Neural crest cell (in vitro differentiated cells): ENCODE results near the gene EWSR1. TPM values are rescaled to one million over a fixed set of nuclear protein-coding genes. Genes with fewer than 3 reads are reported as not detected.
A peak's percentile ranks its signal among the peaks of the same experiment; 100 is the strongest.

ENCODE experiments used
- DNase-seq: peaks from one replicate; pipeline ENCODE4 v3.0.0; 2021; ENCODE audit warnings: low read depth, mixed read lengths, low spot score
- H3K27ac Mint-ChIP-seq: one replicate; pipeline ENCODE4 v1.8.0; 2021; ENCODE audit warnings: mild to moderate bottlenecking, mixed read lengths; ENCODE audit not compliant: unreplicated experiment
- H3K27me3 Mint-ChIP-seq: 2 replicates; pipeline ENCODE4 v1.8.0; 2021; ENCODE audit warnings: low read depth, mild to moderate bottlenecking, mixed read lengths
- H3K36me3 Mint-ChIP-seq: 2 replicates; pipeline ENCODE4 v1.8.0; 2021; ENCODE audit warnings: low read depth, mild to moderate bottlenecking, mixed read lengths
- H3K4me1 Mint-ChIP-seq: 2 replicates; pipeline ENCODE4 v1.8.0; 2021; ENCODE audit warnings: mixed read lengths
- H3K4me3 Mint-ChIP-seq: one replicate; pipeline ENCODE4 v1.8.0; 2021; ENCODE audit warnings: mild to moderate bottlenecking, mixed read lengths
- H3K9me3 Mint-ChIP-seq: 2 replicates; pipeline ENCODE4 v1.8.0; 2021; ENCODE audit warnings: mixed read lengths
- total RNA-seq: library from RNA; stranded (reverse); gene quantifications from 2 replicates; pipeline ENCODE4 v1.2.1, GENCODE V29; 2021
- TF ChIP-seq, protein P1 (sequence below): fragments of 200-600 bp; sonication (generic); conservative IDR thresholded peaks from 2 replicates; pipeline ENCODE4 v1.5.0; 2021; ENCODE audit warnings: antibody characterized with exemption, mild to moderate bottlenecking

The EWSR1 gene
- total RNA-seq, 1 donor from 2014 or later = 483 TPM

DNA sequence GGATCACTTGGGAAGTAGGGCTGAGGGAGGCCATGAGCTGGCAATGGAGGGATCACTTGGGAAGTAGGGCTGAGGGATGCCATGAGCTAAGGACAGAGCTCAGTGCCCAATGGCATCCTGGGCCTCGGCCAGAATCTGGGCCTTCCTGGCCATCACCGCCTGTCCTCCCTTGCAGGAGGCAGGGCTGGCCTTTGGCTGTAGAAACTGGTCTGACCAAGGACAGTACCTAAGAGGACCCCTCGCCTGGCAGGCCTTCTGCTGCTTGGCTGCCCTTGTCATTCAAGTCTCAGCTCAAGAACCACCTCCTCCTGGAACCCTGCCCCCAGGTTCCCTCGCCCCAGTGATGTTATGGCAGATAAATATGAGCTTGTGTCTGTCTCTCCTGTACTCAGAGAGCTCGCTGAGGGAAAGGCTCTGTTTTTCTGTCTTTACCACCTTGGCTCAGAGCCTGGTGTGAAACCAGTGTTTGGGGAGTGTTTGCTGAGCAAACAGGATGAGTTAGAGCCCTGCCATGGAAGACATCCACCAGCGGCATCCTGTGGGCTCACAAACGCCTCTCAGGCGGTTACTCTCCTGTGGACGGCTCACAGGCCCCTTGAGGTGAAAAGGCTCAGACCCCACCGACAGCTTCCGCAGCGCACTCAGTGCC, 66.8 kb downstream of the EWSR1 start:
- no peaks in the 10 kb centered on the region for H3K9me3 Mint-ChIP-seq
- no peak overlapping the region for H3K27ac Mint-ChIP-seq
- H3K4me1 Mint-ChIP-seq = peaks cover 13% of the 10 kb centered on the region
- H3K36me3 Mint-ChIP-seq = peaks cover 4% of the 10 kb centered on the region
- TF ChIP-seq, protein P1, sequence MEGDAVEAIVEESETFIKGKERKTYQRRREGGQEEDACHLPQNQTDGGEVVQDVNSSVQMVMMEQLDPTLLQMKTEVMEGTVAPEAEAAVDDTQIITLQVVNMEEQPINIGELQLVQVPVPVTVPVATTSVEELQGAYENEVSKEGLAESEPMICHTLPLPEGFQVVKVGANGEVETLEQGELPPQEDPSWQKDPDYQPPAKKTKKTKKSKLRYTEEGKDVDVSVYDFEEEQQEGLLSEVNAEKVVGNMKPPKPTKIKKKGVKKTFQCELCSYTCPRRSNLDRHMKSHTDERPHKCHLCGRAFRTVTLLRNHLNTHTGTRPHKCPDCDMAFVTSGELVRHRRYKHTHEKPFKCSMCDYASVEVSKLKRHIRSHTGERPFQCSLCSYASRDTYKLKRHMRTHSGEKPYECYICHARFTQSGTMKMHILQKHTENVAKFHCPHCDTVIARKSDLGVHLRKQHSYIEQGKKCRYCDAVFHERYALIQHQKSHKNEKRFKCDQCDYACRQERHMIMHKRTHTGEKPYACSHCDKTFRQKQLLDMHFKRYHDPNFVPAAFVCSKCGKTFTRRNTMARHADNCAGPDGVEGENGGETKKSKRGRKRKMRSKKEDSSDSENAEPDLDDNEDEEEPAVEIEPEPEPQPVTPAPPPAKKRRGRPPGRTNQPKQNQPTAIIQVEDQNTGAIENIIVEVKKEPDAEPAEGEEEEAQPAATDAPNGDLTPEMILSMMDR = no peak
- H3K27me3 Mint-ChIP-seq = no peaks in the 10 kb centered on the region
- H3K4me3 Mint-ChIP-seq = no peak overlapping the region
- no peak for DNase-seq

DNA sequence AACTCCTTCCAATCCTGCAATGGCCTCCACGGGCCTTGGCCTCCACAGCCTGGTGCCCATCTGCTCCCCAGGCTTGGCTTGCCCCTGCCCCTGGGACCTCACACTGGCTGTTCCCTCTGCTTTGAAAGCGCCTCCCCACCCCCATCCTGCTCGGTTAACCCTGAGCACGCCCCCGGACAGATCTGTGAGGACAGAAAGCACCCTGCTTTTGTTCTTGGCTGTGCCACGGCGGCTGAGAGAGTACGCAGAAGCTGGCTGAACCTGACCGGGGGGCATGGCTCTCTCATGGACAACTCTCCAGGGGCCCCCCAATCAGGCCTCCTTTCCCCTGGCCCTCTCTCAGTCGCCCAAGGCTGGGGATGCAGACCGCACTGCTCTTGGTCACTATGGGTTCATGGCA, 67.6 kb downstream of the EWSR1 start:
- TF ChIP-seq, protein P1 = no peak
- DNase-seq = no peak
- Mint-ChIP-seq H3K36me3 (peaks cover 4% of the 10 kb centered on the region), H3K9me3 (no peaks in the 10 kb centered on the region), H3K27me3 (no peaks in the 10 kb centered on the region), H3K4me3 (no peak overlapping the region), H3K27ac (peak overlapping the region; percentile 5), H3K4me1 (peaks cover 10% of the 10 kb centered on the region)

DNA sequence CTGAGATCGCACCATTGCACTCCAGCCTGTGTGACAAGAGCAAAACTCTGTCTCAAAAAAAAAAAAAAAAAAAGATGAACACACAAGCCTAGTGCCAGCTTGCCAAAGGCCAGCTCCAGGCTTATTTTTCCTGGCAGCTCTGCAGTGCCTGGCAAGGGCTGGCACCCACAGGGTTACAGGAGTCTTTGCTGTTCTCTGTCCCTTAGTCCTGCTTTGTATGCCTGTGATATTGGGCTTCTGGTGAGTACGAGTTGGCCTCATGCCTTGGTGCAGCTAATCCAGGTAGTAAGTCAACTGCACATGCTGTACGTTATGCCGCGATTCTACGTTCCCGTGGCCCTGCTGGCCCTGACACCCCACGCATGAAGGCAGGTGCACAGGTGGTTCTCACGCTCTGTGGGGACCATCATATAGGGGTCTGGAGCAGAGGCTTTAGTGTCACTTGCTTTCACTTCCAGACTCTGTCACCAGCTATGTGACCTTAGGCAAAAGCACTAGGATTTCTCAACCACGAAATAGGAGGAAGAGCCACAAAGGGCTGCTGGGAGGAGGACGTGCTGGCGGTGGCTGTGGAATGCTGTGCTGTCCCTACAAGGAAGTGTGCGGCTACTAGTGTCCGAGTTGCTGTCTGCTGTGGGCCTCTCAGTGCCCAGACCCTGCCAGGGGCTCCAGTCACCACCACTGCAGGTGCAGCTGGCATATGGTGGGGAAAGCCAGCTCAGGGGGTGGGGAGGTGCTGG, 68.9 kb downstream of the EWSR1 start:
- no peaks in the 10 kb centered on the region for H3K9me3 Mint-ChIP-seq
- H3K27me3 Mint-ChIP-seq = no peaks in the 10 kb centered on the region
- H3K4me3 Mint-ChIP-seq = no peak overlapping the region
- TF ChIP-seq, protein P1 = no peak
- DNase-seq = no peak
- peaks cover 4% of the 10 kb centered on the region for H3K36me3 Mint-ChIP-seq
- H3K4me1 Mint-ChIP-seq = peaks cover 6% of the 10 kb centered on the region
- H3K27ac Mint-ChIP-seq = peak overlapping the region; percentile 47

DNA sequence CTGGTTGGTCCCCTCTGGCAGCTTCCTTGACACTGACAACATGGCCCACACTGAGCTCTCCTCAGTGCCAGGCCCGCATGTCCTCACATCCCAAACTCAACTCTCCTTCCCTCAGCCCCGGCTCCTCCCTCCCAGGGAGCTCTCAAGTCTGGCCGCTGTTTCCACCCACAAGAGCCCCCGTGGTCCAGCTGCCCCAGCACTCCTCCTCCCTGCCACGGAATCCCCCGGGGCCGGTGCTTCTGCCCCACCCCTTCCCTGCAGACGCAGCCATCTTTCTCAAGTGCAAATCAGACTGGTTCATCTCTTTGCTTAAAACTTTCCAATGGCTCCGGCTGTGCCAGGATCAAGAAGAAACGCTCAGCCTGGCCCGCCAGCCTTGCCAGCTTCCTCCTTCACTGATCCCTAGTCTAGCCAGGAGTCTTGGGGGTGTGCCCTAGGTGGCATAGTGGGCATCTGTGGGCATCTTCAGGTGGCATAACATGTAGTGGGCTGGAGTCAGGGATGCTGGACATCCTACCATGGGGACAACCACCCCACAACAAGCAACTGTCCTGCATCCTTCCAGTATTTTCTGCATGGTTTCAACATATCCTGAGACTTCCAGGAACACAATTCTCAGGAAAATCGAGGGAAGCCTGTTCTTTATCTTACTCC, 69.7 kb downstream of the EWSR1 start:
- H3K36me3 Mint-ChIP-seq = peaks cover 4% of the 10 kb centered on the region
- H3K9me3 Mint-ChIP-seq = no peaks in the 10 kb centered on the region
- no peaks in the 10 kb centered on the region for H3K27me3 Mint-ChIP-seq
- DNase-seq = no peak
- no peaks in the 10 kb centered on the region for H3K4me1 Mint-ChIP-seq
- TF ChIP-seq, protein P1 = no peak
- no peak overlapping the region for H3K27ac Mint-ChIP-seq
- H3K4me3 Mint-ChIP-seq = no peak overlapping the region

DNA sequence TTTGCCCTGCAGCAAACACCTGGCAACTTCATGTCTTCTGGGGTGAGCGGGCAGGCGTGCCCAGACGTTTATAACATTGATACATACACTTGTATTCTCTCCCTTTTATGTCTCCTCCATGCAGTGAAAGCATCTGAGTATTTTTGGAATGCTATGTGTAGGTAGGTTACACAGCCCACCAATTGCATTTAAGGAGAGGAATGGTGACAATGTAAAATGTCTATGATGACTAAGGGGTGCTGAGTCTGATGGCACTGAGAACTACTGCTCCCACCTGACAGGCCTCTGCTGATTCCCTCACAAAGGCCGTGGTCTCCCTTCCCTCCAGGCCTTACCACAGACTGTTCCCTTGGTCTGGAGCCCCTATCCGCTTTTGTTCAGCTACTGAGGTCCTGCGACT, 70.3 kb downstream of the EWSR1 start:
- Mint-ChIP-seq H3K4me3 (no peak overlapping the region), H3K27me3 (no peaks in the 10 kb centered on the region), H3K36me3 (peaks cover 4% of the 10 kb centered on the region), H3K4me1 (no peaks in the 10 kb centered on the region), H3K27ac (no peak overlapping the region), H3K9me3 (no peaks in the 10 kb centered on the region)
- TF ChIP-seq, protein P1 = no peak
- no peak for DNase-seq
